Gastroesophageal sphincter (tissue), 4 donors: ENCODE measurements around the gene LRRIQ1. TPM values are rescaled to one million over a fixed set of nuclear protein-coding genes. Genes with fewer than 3 reads are reported as not detected.
A peak's percentile ranks its signal among the peaks of the same experiment; 100 is the strongest.

Experiments used
- ATAC-seq: fragments of 150-250 bp; one replicate; pipeline ENCODE4 v1.9.1; 2016; ENCODE audit warnings: mild to moderate bottlenecking, moderate library complexity
- H3K27ac ChIP-seq, 4 donors: fragments of 200-600 bp; sonication (generic) in 3 of 4; 1 replicate in 3 of 4; 2 replicates in 1 of 4; pipeline ENCODE4 v1.5.1; 2016 to 2019
- H3K27me3 ChIP-seq: fragments of 200-600 bp; sonication (generic); one replicate; pipeline ENCODE4 v1.5.1; 2019
- H3K36me3 ChIP-seq, 2 donors: fragments of 200-600 bp; sonication (generic); one replicate each; pipeline ENCODE4 v1.5.1; 2019; ENCODE audit warnings: control low read depth in 1 of 2
- H3K4me1 ChIP-seq, 3 donors: fragments of 200-600 bp; sonication (generic); 1 replicate in 2 of 3; 2 replicates in 1 of 3; pipeline ENCODE4 v1.5.1; 2016 to 2019; ENCODE audit warnings: control low read depth in 2 of 3
- H3K4me3 ChIP-seq, 2 donors: fragments of 200-600 bp; sonication (generic); one replicate each; pipeline ENCODE4 v1.5.1; 2019; ENCODE audit warnings: mild to moderate bottlenecking in 1 of 2, moderate library complexity in 1 of 2
- H3K9me3 ChIP-seq, 3 donors: fragments of 200-600 bp; sonication (generic); one replicate each; pipeline ENCODE4 v1.5.1; 2017 to 2019; ENCODE audit warnings: control low read depth in 2 of 3
- CTCF ChIP-seq, 4 experiments: fragments of 200-600 bp in 2 of 4; fragments of 450-650 bp in 2 of 4; sonication (generic) in 1 of 4; IDR thresholded peaks; one replicate each; pipeline ENCODE4 v1.5.1; 2017 to 2019; ENCODE audit warnings: antibody characterized with exemption in 4 of 4, mild to moderate bottlenecking in 2 of 4, moderate library complexity in 2 of 4
- EP300 ChIP-seq: sonication (generic); formaldehyde crosslinking; IDR thresholded peaks from one replicate; pipeline ENCODE4 v1.6.1; 2017; ENCODE audit warnings: antibody characterized with exemption, mild to moderate bottlenecking
- POLR2A ChIP-seq, 2 donors: fragments of 450-650 bp; IDR thresholded peaks; one replicate each; pipeline ENCODE4 v1.6.1; 2017; ENCODE audit warnings: antibody characterized with exemption in 2 of 2, mild to moderate bottlenecking in 2 of 2, moderate library complexity in 1 of 2
- POLR2AphosphoS5 ChIP-seq: sonication (generic); formaldehyde crosslinking; IDR thresholded peaks from one replicate; pipeline ENCODE4 v1.6.1; 2017; ENCODE audit warnings: antibody characterized with exemption
- WGBS, 2 donors: methylation state at CpG; one replicate each; pipeline ENCODE4 v1.1.5; 2018; ENCODE audit warnings: low coverage in 1 of 2; 5-methylcytosine and 5-hydroxymethylcytosine counted together
- total RNA-seq, 4 donors: library from RNA; depleted of rRNA; stranded (reverse); fragments of >200 nt; gene quantifications; one replicate each; pipeline ENCODE4 v1.1.0, GENCODE V29; 2016

Gene LRRIQ1
- total RNA-seq, 4 donors from 2014 or later = 0.31 to 1.4 (median 0.54) TPM; not detected in 1

GRCh38 chr12:85076688-85077430 is 40.7 kb downstream of the LRRIQ1 start:
- TF ChIP-seq POLR2AphosphoS5 (peak; percentile 6), POLR2A (IDR thresholded peaks at IDR 0.05) (no peak), CTCF (IDR thresholded peaks at IDR 0.05) (peak; percentile 16 to 54 (median 18))
- peak; percentile 65 for ATAC-seq
- no peaks in the 10 kb centered on the region for H3K36me3 ChIP-seq
- WGBS, 2 donors = 0% methylated on average over 1 of the region's 1 CpG
- no peaks in the 10 kb centered on the region for H3K9me3 ChIP-seq
- H3K27ac ChIP-seq = no peak overlapping the region
- no peak overlapping the region for H3K4me3 ChIP-seq
- H3K27me3 ChIP-seq = no peaks in the 10 kb centered on the region
- peaks cover 0 to 9% (median 0%) of the 10 kb centered on the region in 3 donors for H3K4me1 ChIP-seq

GRCh38 chr12:85085066-85085465 is 48.9 kb downstream of the LRRIQ1 start:
- Histone ChIP-seq H3K4me1 (no peaks in the 10 kb centered on the region), H3K27ac (no peak overlapping the region), H3K9me3 (no peaks in the 10 kb centered on the region), H3K36me3 (no peaks in the 10 kb centered on the region), H3K27me3 (no peaks in the 10 kb centered on the region), H3K4me3 (no peak overlapping the region)
- whole genome bisulfite sequencing, 2 donors = 32 to 56% methylated on average over 5 of the region's 5 CpGs
- ATAC-seq = no peak
- no peak for TF ChIP-seq CTCF (IDR thresholded peaks at IDR 0.05)
- TF ChIP-seq POLR2A (IDR thresholded peaks at IDR 0.05) = no peak
- no peak for TF ChIP-seq POLR2AphosphoS5
- no peak for TF ChIP-seq EP300

GRCh38 chr12:85089792-85090191 is 53.6 kb downstream of the LRRIQ1 start:
- Histone ChIP-seq H3K9me3 (no peaks in the 10 kb centered on the region), H3K4me3 (no peak overlapping the region), H3K36me3 (no peaks in the 10 kb centered on the region), H3K27ac (no peak overlapping the region), H3K27me3 (no peaks in the 10 kb centered on the region), H3K4me1 (no peaks in the 10 kb centered on the region)
- no peak for ATAC-seq
- WGBS, 2 donors = 83 to 84% methylated on average over 4 of the region's 5 CpGs
- TF ChIP-seq POLR2A (IDR thresholded peaks at IDR 0.05) = no peak
- no peak for TF ChIP-seq EP300
- no peak for TF ChIP-seq CTCF (IDR thresholded peaks at IDR 0.05)
- TF ChIP-seq POLR2AphosphoS5 = no peak

GRCh38 chr12:85092814-85093370 is 56.7 kb downstream of the LRRIQ1 start:
- 62 to 78% methylated on average over 2 of the region's 2 CpGs for WGBS, 2 donors
- Histone ChIP-seq H3K36me3 (no peaks in the 10 kb centered on the region), H3K4me1 (no peaks in the 10 kb centered on the region), H3K4me3 (no peak overlapping the region), H3K9me3 (no peaks in the 10 kb centered on the region), H3K27ac (no peak overlapping the region), H3K27me3 (no peaks in the 10 kb centered on the region)
- ATAC-seq = no peak
- no peak for TF ChIP-seq EP300
- no peak for TF ChIP-seq CTCF (IDR thresholded peaks at IDR 0.05)
- TF ChIP-seq POLR2AphosphoS5 = no peak
- TF ChIP-seq POLR2A (IDR thresholded peaks at IDR 0.05) = no peak

GRCh38 chr12:85095501-85095900 is 59.4 kb downstream of the LRRIQ1 start:
- H3K9me3 ChIP-seq = no peaks in the 10 kb centered on the region
- H3K36me3 ChIP-seq = no peaks in the 10 kb centered on the region
- no peaks in the 10 kb centered on the region for H3K27me3 ChIP-seq
- no peak overlapping the region for H3K27ac ChIP-seq
- no peaks in the 10 kb centered on the region for H3K4me1 ChIP-seq
- TF ChIP-seq EP300 = no peak
- no peak for TF ChIP-seq CTCF (IDR thresholded peaks at IDR 0.05)
- no peak for TF ChIP-seq POLR2A (IDR thresholded peaks at IDR 0.05)
- TF ChIP-seq POLR2AphosphoS5 = no peak
- ATAC-seq = no peak
- no peak overlapping the region for H3K4me3 ChIP-seq
